GM19328 (cell line): ENCODE data around the gene CHD2.

Experiments used
- ATAC-seq: cut with Tn5 transposase; IDR thresholded peaks from one replicate; pipeline ENCODE4 v1.9.1; 2021; ENCODE audit warnings: mild to moderate bottlenecking, moderate library complexity; ENCODE audit not compliant: unreplicated experiment

The CHD2 gene

GRCh38 chr15:92884436-92885223 is 15.5 kb upstream of the CHD2 start:
- no peak for ATAC-seq

GRCh38 chr15:92885224-92886041 is 14.7 kb upstream of the CHD2 start:
- no peak for ATAC-seq

- ATAC-seq = no peak
Measured at GRCh38 chr15:92886042-92886537, 14.0 kb upstream of the CHD2 start.

- ATAC-seq = no peak
Measured at GRCh38 chr15:92886815-92887214, 13.3 kb upstream of the CHD2 start.

GRCh38 chr15:92887869-92888268 is 12.3 kb upstream of the CHD2 start:
- ATAC-seq = no peak

- no peak for ATAC-seq
Measured at GRCh38 chr15:92889390-92890107, 10.6 kb upstream of the CHD2 start.

GRCh38 chr15:92891533-92892200 is 8.5 kb upstream of the CHD2 start:
- no peak for ATAC-seq

GRCh38 chr15:92892201-92892555 is 7.9 kb upstream of the CHD2 start:
- no peak for ATAC-seq

GRCh38 chr15:92893200-92893599 is 6.9 kb upstream of the CHD2 start:
- ATAC-seq = no peak

GRCh38 chr15:92896561-92896960 is 3.6 kb upstream of the CHD2 start:
- ATAC-seq = no peak

GRCh38 chr15:92897620-92898019 is 2.5 kb upstream of the CHD2 start:
- ATAC-seq = no peak

- no peak for ATAC-seq
Measured at GRCh38 chr15:92898988-92899582, 1.0 kb upstream of the CHD2 start.

- ATAC-seq = no peak
Measured at GRCh38 chr15:92899601-92899947, 550 bp upstream of the CHD2 start.

GRCh38 chr15:92900731-92901071 is 577 bp downstream of the CHD2 start:
- no peak for ATAC-seq

- ATAC-seq = no peak
Measured at GRCh38 chr15:92901072-92901761, 1.1 kb downstream of the CHD2 start.

GRCh38 chr15:92901995-92902394 is 1.9 kb downstream of the CHD2 start:
- ATAC-seq = no peak

GRCh38 chr15:92902737-92903593 is 2.8 kb downstream of the CHD2 start:
- no peak for ATAC-seq

- ATAC-seq = no peak
Measured at GRCh38 chr15:92903631-92903965, 3.5 kb downstream of the CHD2 start.

- peak; percentile 82 for ATAC-seq
Measured at GRCh38 chr15:92903966-92904721, 4.0 kb downstream of the CHD2 start.
